ENCODE results near the gene DOK7.
A peak's percentile ranks its signal among the peaks of the same experiment; 100 is the strongest.
"Not testable (repeated sequence)": the region's sequence is repeated elsewhere in the genome, so short reads cannot be mapped to it uniquely, and the experiment has no call there.

DOK7 gene

DNA sequence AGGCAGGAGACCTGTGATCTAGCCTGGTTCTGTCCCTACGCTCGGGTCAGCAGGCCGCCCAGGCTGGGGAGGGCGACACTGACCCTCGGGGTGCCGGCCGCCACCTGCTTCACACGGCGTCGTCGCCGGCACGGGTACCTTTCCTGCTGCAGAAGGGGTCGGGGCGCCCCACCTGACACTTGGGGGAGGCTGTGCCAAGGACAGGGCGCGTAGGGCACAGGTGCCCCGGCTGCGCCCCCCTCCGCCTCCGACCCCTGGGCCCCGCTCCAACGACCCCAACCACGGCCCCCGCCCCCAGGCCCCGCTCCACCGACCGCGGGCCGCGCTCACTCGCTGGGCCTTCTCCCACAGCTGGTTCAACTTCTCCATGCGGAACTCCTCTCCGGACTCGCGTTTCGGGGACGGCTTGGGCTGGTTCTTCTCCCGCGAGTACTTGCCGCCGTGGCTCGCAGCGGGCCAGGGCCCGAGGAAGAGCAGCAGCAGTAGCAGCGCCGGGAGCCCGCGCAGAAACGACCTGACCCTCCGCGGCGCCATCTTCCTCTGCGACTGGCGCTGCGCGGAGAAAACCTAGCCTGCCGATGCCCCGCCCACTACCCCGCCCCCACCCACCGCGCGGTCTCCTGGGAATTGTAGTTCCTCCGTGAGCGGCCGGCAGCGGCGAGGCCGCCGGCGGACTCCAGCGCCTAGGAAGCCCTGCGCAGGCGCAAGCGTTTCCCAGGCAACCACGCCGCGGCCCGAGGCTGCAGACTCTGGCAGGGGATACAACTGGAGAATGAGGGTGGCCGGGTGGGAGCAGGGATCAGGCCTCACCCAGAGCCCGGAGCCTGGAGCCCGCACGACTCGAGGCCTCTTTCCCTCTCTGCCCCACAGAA is 69.0 kb downstream of the DOK7 start, which contains the start of gene LRPAP1:
Gene LRPAP1 (minus strand): TSS at position 544 of the 872 bp plus-strand sequence. CDS start 10 bp downstream, at position 534.
- peak within 1 kb of the TSS; percentile 89 to 94 for H3K4me3 ChIP-seq (replicated peaks in 1 of 2; ENCODE audit: low read depth in 2 of 2, low read length in 2 of 2)
- TF ChIP-seq CTCF (IDR thresholded peaks at IDR 0.05; ENCODE audit: low read depth, low read length): no peak
- DNase-seq (ENCODE audit: low read depth in 2 of 2): peak; percentile 88 to 93

DNA sequence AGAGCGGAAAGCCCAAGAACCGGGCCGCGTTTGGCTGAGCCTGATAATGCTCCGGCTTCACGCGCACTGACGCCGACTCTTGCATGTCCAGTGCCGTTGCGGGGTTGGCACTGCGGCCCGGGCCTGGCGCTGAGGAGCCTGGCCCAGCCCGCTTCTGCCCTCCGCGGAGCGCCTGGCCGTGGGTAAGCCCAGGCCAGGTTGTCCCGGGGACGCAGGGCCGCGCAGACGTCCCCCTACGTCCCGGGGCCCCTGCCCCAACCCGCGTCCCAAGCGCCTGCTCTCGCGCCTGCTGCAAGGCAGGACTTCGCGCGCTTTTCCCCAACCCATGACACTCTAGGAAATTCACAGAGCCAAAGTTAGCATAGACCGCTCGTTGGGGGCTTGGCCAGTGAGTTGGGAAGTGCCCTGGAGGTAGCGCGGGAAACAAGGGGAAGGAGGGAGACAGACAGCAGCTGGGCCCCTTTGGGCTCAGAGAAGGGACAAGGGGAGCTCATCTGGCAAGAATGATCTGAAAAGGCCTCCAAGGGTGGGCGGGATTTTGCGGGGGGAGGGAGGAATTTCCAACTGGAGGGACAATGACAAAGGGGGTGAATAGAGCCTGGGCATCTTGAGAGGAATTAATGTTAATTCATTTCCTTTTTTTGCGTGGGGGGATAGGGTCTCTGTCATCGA is 69.8 kb downstream of the DOK7 start:
- no peak for DNase-seq (ENCODE audit: low read depth in 2 of 2)
- H3K4me3 ChIP-seq (replicated peaks in 1 of 2; ENCODE audit: low read depth in 2 of 2, low read length in 2 of 2): peak overlapping the region; percentile 89 to 94
- no peak for TF ChIP-seq CTCF (IDR thresholded peaks at IDR 0.05; ENCODE audit: low read depth, low read length)

GRCh38 chr4:3533423-3533820 is 70.3 kb downstream of the DOK7 start:
- no peak overlapping the region for H3K4me3 ChIP-seq (replicated peaks in 1 of 2; ENCODE audit: low read depth in 2 of 2, low read length in 2 of 2)
- no peak for TF ChIP-seq CTCF (IDR thresholded peaks at IDR 0.05; ENCODE audit: low read depth, low read length)
- DNase-seq (ENCODE audit: low read depth in 2 of 2): no peak

DNA sequence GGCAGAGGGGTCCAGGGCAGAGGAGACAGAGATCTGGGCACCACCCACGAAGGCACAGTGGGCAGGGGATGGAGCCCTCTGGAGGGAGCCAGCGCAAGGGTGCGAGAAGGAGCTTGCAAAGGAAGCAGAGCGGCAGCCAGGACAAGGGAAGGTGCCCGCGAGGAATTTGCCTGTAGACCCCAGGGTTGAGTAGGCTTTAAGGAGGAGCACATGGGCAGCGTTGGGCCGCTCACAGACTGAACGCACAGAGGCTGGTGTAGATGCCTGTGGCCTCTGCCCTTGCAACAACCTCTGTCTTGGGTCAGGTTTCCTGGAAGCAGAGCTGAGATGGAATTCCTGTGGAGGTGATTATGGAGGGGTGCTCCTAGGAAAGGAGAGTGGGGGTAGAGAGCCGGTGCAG is 72.7 kb downstream of the DOK7 start:
- DNase-seq (ENCODE audit: low read depth in 2 of 2): not testable (repeated sequence)

GRCh38 chr4:3538906-3539305 is 75.8 kb downstream of the DOK7 start:
- H3K4me3 ChIP-seq (replicated peaks in 1 of 2; ENCODE audit: low read depth in 2 of 2, low read length in 2 of 2); DNase-seq (ENCODE audit: low read depth in 2 of 2): not testable (repeated sequence)

More for the DNA sequence above, 72.7 kb downstream of the DOK7 start:
- H3K4me3 ChIP-seq (replicated peaks in 1 of 2; ENCODE audit: low read depth in 2 of 2, low read length in 2 of 2): not testable (repeated sequence)

DNA sequence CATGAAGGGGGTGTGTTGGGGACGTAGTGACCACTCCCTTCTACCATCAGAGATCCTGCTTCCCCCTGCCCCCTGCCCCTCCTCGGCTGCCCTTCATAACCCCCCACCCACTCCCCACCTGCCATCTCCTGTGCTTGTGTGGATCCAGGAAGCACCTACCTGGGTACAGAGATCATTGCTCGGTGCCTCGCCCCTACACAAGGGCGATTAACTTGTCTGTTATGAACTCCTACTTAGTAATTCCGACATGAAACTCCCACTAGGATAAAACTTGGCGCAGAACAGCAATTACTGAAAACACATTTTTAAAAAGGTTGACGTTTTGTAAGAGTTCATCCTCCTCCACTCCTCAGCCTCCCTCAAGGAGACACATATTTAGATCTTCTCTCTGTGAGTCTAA is 80.3 kb downstream of the DOK7 start:
- not testable (repeated sequence) for H3K4me3 ChIP-seq (replicated peaks in 1 of 2; ENCODE audit: low read depth in 2 of 2, low read length in 2 of 2); DNase-seq (ENCODE audit: low read depth in 2 of 2)

All from cardiac fibroblast (primary cell).